ENCODE measurements around the gene FAM83F. TPM values are rescaled to one million over a fixed set of nuclear protein-coding genes. Genes with fewer than 3 reads are reported as not detected.

Gene FAM83F
- total and polyA plus RNA-seq, 10 of the 15 experiments (the other 5 are each of a cell fraction or from before 2014, with no cell fraction given), result 0.01 to 0.05 (median 0.01) TPM; not detected in 7

- ChIA-PET POLR2A (no interaction called here), RAD21 (ENCODE audit: unreplicated experiment) (no interaction called here), CTCF (interaction anchor here (1.0 to 1.8 kb wide), 3 partner anchors 20 to 59 kb away, joined by 3 to 10 read pairs (median 5); no protein-coding TSS in a partner anchor), SMC1A (ENCODE audit: uncharacterized antibody, unreplicated experiment) (interaction anchor here (1.5 kb wide), 1 partner anchor 27 kb away, joined by 3 read pairs; no protein-coding TSS in a partner anchor)
- no peak for FAIRE-seq
- Histone ChIP-seq H3K79me2 (ENCODE audit: control insufficient read depth, insufficient read depth, low read length) (no peaks in the 10 kb centered on the region), H3K4me1 (ENCODE audit: control insufficient read depth, insufficient read depth, low read length) (no peaks in the 10 kb centered on the region), H3K27me3 (replicated peaks in 1 of 2; ENCODE audit: control insufficient read depth in 2 of 2, insufficient read depth in 2 of 2, low read length in 1 of 2) (peaks cover 3 to 6% of the 10 kb centered on the region in 2 experiments), H2AFZ (ENCODE audit: control insufficient read depth, low read depth, low read length) (no peak overlapping the region), H4K20me1 (ENCODE audit: control insufficient read depth, insufficient read depth) (no peaks in the 10 kb centered on the region), H3K4me2 (ENCODE audit: control insufficient read depth, insufficient read depth) (no peak overlapping the region), H3K27ac (ENCODE audit: control insufficient read depth, insufficient read depth) (no peak overlapping the region), H3K9me3 (replicated peaks; ENCODE audit: control insufficient read depth, insufficient read depth, low read length) (no peaks in the 10 kb centered on the region), H3K9ac (ENCODE audit: control insufficient read depth, insufficient read depth, low read length) (no peak overlapping the region), H3K4me3 (no peak overlapping the region), H3K36me3 (ENCODE audit: control insufficient read depth in 2 of 2, insufficient read depth in 2 of 2, low read length in 1 of 2) (no peaks in the 10 kb centered on the region)
- no peak for TF ChIP-seq TCF3 (IDR thresholded peaks at IDR 0.05; ENCODE audit: borderline replicate concordance, insufficient read depth, low read depth, low read length)
- TF ChIP-seq CHD1 (IDR thresholded peaks at IDR 0.05; ENCODE audit: low read depth, low read length), result no peak
- no peak for TF ChIP-seq E4F1 (IDR thresholded peaks at IDR 0.05; ENCODE audit: borderline replicate concordance, partially characterized antibody)
- TF ChIP-seq RAD21 (IDR thresholded peaks at IDR 0.05; ENCODE audit: insufficient read depth, low read depth, low read length), result no peak
- TF ChIP-seq CHD2 (IDR thresholded peaks at IDR 0.05; ENCODE audit: borderline replicate concordance, low read depth, low read length), result no peak
- TF ChIP-seq NR2C2 (IDR thresholded peaks at IDR 0.05; ENCODE audit: borderline replicate concordance, control insufficient read depth, insufficient read length, low read depth), result no peak
- TF ChIP-seq E2F8 (IDR thresholded peaks at IDR 0.05; ENCODE audit: low read depth, partially characterized antibody), result no peak
- no peak for TF ChIP-seq ATF2 (IDR thresholded peaks at IDR 0.05; ENCODE audit: low read length)
- no peak for TF ChIP-seq CBFB (IDR thresholded peaks at IDR 0.05; ENCODE audit: low read depth)
- no peak for TF ChIP-seq BCL3 (IDR thresholded peaks at IDR 0.05; ENCODE audit: borderline replicate concordance, insufficient read depth, low read depth, low read length, poor library complexity, severe bottlenecking)
- no peak for TF ChIP-seq SMAD1 (IDR thresholded peaks at IDR 0.05; ENCODE audit: low read depth, partially characterized antibody)
- no TSS peak for BruUV-seq (replicated peaks)
- WGBS (ENCODE audit: insufficient coverage, insufficient replicate concordance, low lambda C conversion rate, missing lambda C conversion rate), result 29% methylated on average over 5 of the region's 5 CpGs
- no peak for ATAC-seq
- DNase-seq (ENCODE audit: low read depth, low spot score), result no peak
- intact Hi-C loops (cut with micrococcal nuclease; ENCODE audit: unreplicated experiment) (no loop called here), in situ Hi-C loops (cut with MboI) (no loop called here)
Observed at GRCh38 chr22:39992088-39992826, 2.5 kb upstream of the FAM83F start.

Data from GM12878 (cell line).